ENCODE results near the gene FBXO9. TPM values are rescaled to one million over a fixed set of nuclear protein-coding genes. Genes with fewer than 3 reads are reported as not detected.

The FBXO9 gene
- total RNA-seq (2022) = 54.4 and 63.6 TPM in 2 replicates
- Bru-seq, nascent RNA = percentile 80 among the genes with signal in this experiment
- BruChase-seq, experiment 1, labeled RNA remaining after a 6-hour chase = percentile 73 among the genes with signal in this experiment
- BruChase-seq, experiment 2, labeled RNA remaining after a 2-hour chase = percentile 86 among the genes with signal in this experiment
- long read RNA-seq, transcript FBXO9-202 (13 exons, 3,418 nt) = major isoform, 95 of 139 reads
- long read RNA-seq, partial matches to known transcripts = 5 of 139 reads
- long read RNA-seq, other reads (novel, unspliced or antisense) = 39 of 139 reads

DNA sequence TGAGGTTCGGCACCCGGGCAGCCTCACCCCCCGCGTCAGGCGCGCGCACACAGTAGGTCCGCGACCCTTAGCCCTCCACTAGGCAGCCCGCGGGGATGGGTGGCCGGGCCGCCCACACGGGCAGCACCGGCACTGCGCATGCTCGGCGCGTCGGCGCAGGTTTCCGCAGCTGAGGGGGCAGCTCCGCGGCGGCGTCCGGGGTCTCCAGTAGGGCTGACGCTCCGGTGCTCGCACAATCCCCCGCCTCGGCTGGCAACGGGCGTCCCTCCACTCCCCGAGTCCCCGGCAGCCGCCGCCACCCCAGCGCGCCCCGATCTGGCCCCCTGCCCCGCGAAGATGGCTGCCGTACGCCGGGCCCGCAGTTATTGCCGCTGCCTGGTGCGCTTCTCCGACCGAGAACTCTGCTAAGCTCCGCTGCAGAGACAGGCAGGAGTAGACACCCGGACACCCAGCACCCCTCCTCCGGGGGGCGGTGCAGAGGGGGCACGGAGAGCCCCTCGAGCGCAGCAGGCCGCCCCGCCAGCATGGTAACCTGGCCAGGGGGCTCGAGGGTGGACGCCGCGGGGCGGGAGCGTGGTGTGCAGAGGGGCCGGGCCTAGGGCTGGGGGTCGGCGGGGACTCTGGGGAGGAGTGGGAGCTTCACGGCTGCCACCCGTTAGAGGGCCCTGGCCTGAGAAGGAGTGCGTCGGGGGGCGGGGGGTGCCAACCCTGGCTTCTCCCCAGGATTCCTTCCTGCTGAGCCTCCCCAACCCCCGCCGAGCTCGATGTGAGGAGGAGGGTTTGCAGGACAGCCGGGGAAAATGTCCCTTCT is at the start of gene FBXO9:
Gene FBXO9 (plus strand): TSS at position 139 of the 811 bp plus-strand sequence. CDS start 386 bp downstream, at position 525.
- Mint-ChIP-seq H3K36me3 (ENCODE audit: insufficient read depth, unreplicated experiment) (peaks cover 14% of the 10 kb centered on the region), H3K27ac (ENCODE audit: low read depth, unreplicated experiment) (peak within 1 kb of the TSS; percentile 88), H3K9me3 (ENCODE audit: unreplicated experiment) (no peaks in the 10 kb centered on the region), H3K4me3 (ENCODE audit: unreplicated experiment) (peak within 1 kb of the TSS; percentile 95), H3K4me1 (ENCODE audit: insufficient read depth, unreplicated experiment) (peaks cover 16% of the 10 kb centered on the region), H3K27me3 (ENCODE audit: insufficient read depth, unreplicated experiment) (no peaks in the 10 kb centered on the region)
- DNase-seq (ENCODE audit: unreplicated experiment) = no peak
- intact Hi-C loops (cut with micrococcal nuclease) = no loop called here
- ChIA-PET POLR2A (interaction anchor here (0.6 to 2.3 kb wide), 13 partner anchors 8 to 730 kb away, joined by 3 to 29 read pairs (median 3); partner anchors contain the start of genes ELOVL5, GSTA4, LRRC1 and TRAM2), CTCF (interaction anchor here (0.6 to 2.9 kb wide), 7 partner anchors 11 to 554 kb away, joined by 3 to 17 read pairs (median 4); no protein-coding TSS in a partner anchor)
- TF ChIP-seq, protein P1, sequence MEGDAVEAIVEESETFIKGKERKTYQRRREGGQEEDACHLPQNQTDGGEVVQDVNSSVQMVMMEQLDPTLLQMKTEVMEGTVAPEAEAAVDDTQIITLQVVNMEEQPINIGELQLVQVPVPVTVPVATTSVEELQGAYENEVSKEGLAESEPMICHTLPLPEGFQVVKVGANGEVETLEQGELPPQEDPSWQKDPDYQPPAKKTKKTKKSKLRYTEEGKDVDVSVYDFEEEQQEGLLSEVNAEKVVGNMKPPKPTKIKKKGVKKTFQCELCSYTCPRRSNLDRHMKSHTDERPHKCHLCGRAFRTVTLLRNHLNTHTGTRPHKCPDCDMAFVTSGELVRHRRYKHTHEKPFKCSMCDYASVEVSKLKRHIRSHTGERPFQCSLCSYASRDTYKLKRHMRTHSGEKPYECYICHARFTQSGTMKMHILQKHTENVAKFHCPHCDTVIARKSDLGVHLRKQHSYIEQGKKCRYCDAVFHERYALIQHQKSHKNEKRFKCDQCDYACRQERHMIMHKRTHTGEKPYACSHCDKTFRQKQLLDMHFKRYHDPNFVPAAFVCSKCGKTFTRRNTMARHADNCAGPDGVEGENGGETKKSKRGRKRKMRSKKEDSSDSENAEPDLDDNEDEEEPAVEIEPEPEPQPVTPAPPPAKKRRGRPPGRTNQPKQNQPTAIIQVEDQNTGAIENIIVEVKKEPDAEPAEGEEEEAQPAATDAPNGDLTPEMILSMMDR (IDR thresholded peaks at IDR 0.05; ENCODE audit: unreplicated experiment) = no peak
- no TSS peak for BruUV-seq (replicated peaks)

DNA sequence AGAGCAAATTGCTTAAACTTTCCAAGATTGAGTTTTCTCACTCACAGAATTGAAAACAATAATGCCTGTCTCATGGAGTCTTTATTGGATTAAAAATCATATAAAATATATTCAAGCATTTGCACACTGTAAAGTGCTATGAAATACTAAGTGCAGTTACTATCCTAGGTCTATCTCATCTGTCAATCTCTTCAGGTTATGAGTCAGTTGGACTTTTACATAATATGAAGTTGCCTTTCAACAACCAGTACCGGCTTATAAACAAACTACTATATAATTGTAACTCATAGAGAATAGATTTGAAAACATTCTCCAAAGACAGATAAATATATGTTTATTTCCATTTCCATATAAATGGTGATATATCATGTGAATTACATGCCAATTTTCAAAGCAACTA is 49.7 kb upstream of the FBXO9 start:
- H3K9me3 Mint-ChIP-seq (ENCODE audit: unreplicated experiment) = no peaks in the 10 kb centered on the region
- H3K4me3 Mint-ChIP-seq (ENCODE audit: unreplicated experiment) = no peak overlapping the region
- peaks cover 6% of the 10 kb centered on the region for H3K4me1 Mint-ChIP-seq (ENCODE audit: insufficient read depth, unreplicated experiment)
- H3K27ac Mint-ChIP-seq (ENCODE audit: low read depth, unreplicated experiment) = no peak overlapping the region
- peaks cover 13% of the 10 kb centered on the region for H3K36me3 Mint-ChIP-seq (ENCODE audit: insufficient read depth, unreplicated experiment)
- H3K27me3 Mint-ChIP-seq (ENCODE audit: insufficient read depth, unreplicated experiment) = no peaks in the 10 kb centered on the region
- DNase-seq (ENCODE audit: unreplicated experiment) = no peak
- ChIA-PET POLR2A (no interaction called here), CTCF (interaction anchor here (1.0 kb wide), 1 partner anchor 19 kb away, joined by 3 read pairs; no protein-coding TSS in a partner anchor)
- TF ChIP-seq, protein P1 (IDR thresholded peaks at IDR 0.05; ENCODE audit: unreplicated experiment) = no peak
- intact Hi-C loops (cut with micrococcal nuclease) = no loop called here
- BruUV-seq (replicated peaks) = no TSS peak

DNA sequence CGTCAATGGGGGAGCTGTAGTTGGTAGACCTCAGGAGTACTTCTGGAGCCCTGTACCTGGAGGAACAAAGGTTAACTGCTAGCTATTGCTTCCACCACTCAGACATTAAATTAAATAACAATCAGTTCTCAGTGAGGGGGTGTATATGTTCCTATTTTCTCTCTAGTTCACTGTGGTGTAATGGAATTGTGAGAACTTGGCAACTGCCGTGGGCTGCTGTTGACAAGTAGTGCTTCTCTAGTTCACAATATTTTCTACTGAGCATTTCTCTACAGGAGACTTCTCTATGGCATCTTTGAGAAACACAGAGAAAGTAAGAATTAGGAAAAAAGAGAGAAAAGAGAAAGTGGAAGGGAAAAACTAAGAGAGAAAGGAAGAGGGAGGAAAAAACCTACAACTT is 46.8 kb upstream of the FBXO9 start:
- Mint-ChIP-seq H3K9me3 (ENCODE audit: unreplicated experiment) (no peaks in the 10 kb centered on the region), H3K27ac (ENCODE audit: low read depth, unreplicated experiment) (no peak overlapping the region), H3K27me3 (ENCODE audit: insufficient read depth, unreplicated experiment) (no peaks in the 10 kb centered on the region), H3K4me1 (ENCODE audit: insufficient read depth, unreplicated experiment) (peaks cover 11% of the 10 kb centered on the region), H3K4me3 (ENCODE audit: unreplicated experiment) (no peak overlapping the region), H3K36me3 (ENCODE audit: insufficient read depth, unreplicated experiment) (peaks cover 13% of the 10 kb centered on the region)
- no TSS peak for BruUV-seq (replicated peaks)
- TF ChIP-seq, protein P1 (IDR thresholded peaks at IDR 0.05; ENCODE audit: unreplicated experiment) = no peak
- DNase-seq (ENCODE audit: unreplicated experiment) = no peak
- intact Hi-C loops (cut with micrococcal nuclease) = no loop called here
- ChIA-PET POLR2A (no interaction called here), CTCF (interaction anchor here (1.5 kb wide), 1 partner anchor 22 kb away, joined by 4 read pairs; no protein-coding TSS in a partner anchor)

All from MCF 10A (cell line).